B cell (primary cell): ENCODE results near the gene TGDS. TPM values are rescaled to one million over a fixed set of nuclear protein-coding genes. Genes with fewer than 3 reads are reported as not detected.

Experiments used
- ATAC-seq: fragments of 200-7000 bp; cut with Tn5 transposase; one replicate; pipeline ENCODE4 v1.10.0; 2021; ENCODE audit warnings: low read depth, mild to moderate bottlenecking, moderate number of reproducible peaks, moderate library complexity
- CTCF ChIA-PET: fragments of 350-600 bp; sonication (Branson Sonifier 250); formaldehyde crosslinking; loops from one replicate; lab custom pipeline; 2021; ENCODE audit warnings: antibody characterized with exemption, inconsistent platforms; lab: Charles Lee
- POLR2A ChIA-PET: fragments of 350-600 bp; sonication (Branson Sonifier 250); formaldehyde crosslinking; loops from one replicate; lab custom pipeline; 2021; ENCODE audit warnings: antibody characterized with exemption; lab: Charles Lee
- DNase-seq: peaks from one replicate; pipeline ENCODE4 v3.0.0; 2013
- H2AFZ ChIP-seq: 2 replicates; pipeline ENCODE4 v1.6.1; 2012; ENCODE audit warnings: mild to moderate bottlenecking, low read depth, low read length; ENCODE audit not compliant: insufficient read depth, poor library complexity, severe bottlenecking
- H3K27ac ChIP-seq, 2 donors: 1 replicate in 1 of 2; 2 replicates in 1 of 2; pipeline ENCODE4 v1.5.1; 2012 to 2013; ENCODE audit warnings: low read length in 2 of 2, mild to moderate bottlenecking in 2 of 2, moderate library complexity in 1 of 2
- H3K27me3 ChIP-seq, 4 experiments: fragments of 200-600 bp in 1 of 4; sonication (generic) in 1 of 4; replicated peaks in 1 of 4; 1 replicate in 2 of 4; 2 replicates in 2 of 4; pipeline versions ENCODE4 v1.6.1 to v1.7.0; 2013 to 2016; ENCODE audit warnings: low read length in 3 of 4, mild to moderate bottlenecking in 2 of 4, mixed read lengths in 1 of 4, moderate library complexity in 1 of 4; ENCODE audit not compliant: insufficient read depth in 4 of 4, control insufficient read depth in 3 of 4; ENCODE audit errors: control extremely low read depth in 1 of 4
- H3K36me3 ChIP-seq, 2 experiments: replicated peaks in 1 of 2; 1 replicate in 1 of 2; 2 replicates in 1 of 2; pipeline versions ENCODE4 v1.6.1 to v1.7.1; 2013; ENCODE audit warnings: low read length in 1 of 2; ENCODE audit not compliant: insufficient read depth in 2 of 2, control insufficient read depth in 1 of 2; ENCODE audit errors: control extremely low read depth in 1 of 2, extremely low read depth in 1 of 2
- H3K4me1 ChIP-seq, 2 donors: fragments of 200-600 bp in 1 of 2; sonication (generic) in 1 of 2; 1 replicate in 1 of 2; 2 replicates in 1 of 2; pipeline versions ENCODE4 v1.5.1 to v1.6.1; 2013 to 2017; ENCODE audit warnings: low read length in 2 of 2; ENCODE audit not compliant: control insufficient read depth in 2 of 2, insufficient read depth in 2 of 2
- H3K4me2 ChIP-seq: replicated peaks from 2 replicates; pipeline ENCODE3; 2012; ENCODE audit warnings: mild to moderate bottlenecking, low read depth, low read length; ENCODE audit not compliant: poor library complexity, severe bottlenecking
- H3K4me3 ChIP-seq, 5 experiments: fragments of 200-600 bp in 1 of 5; sonication (generic) in 1 of 5; 1 replicate in 3 of 5; 2 replicates in 2 of 5; pipeline versions ENCODE4 v1.5.1 to v1.7.0; 2011 to 2016; ENCODE audit warnings: low read length in 4 of 5, mild to moderate bottlenecking in 4 of 5, low read depth in 2 of 5, control low read depth in 1 of 5, moderate library complexity in 1 of 5; ENCODE audit not compliant: insufficient read depth in 1 of 5; ENCODE audit errors: control extremely low read depth in 1 of 5, extremely low read depth in 1 of 5
- H3K79me2 ChIP-seq: fragments of 200-600 bp; sonication (generic); one replicate; pipeline ENCODE4 v1.6.0; 2016; ENCODE audit warnings: low read length; ENCODE audit not compliant: control insufficient read depth, insufficient read depth
- H3K9ac ChIP-seq: fragments of 200-600 bp; sonication (generic); 2 replicates; pipeline ENCODE4 v1.6.1; 2017; ENCODE audit warnings: mild to moderate bottlenecking, low read length, moderate library complexity
- H3K9me3 ChIP-seq, 3 donors: one replicate each; pipeline versions ENCODE4 v1.6.1 to v1.7.1; 2013; ENCODE audit warnings: low read length in 2 of 3; ENCODE audit not compliant: control insufficient read depth in 2 of 3, insufficient read depth in 1 of 3; ENCODE audit errors: control extremely low read depth in 1 of 3
- H4K20me1 ChIP-seq: 2 replicates; pipeline ENCODE4 v1.6.0; 2012; ENCODE audit warnings: mild to moderate bottlenecking, low read length; ENCODE audit not compliant: insufficient read depth, control insufficient read depth, poor library complexity, severe bottlenecking
- H3K27ac Mint-ChIP-seq: one replicate; pipeline ENCODE4 v1.8.0; 2021; ENCODE audit warnings: mixed read lengths
- H3K27me3 Mint-ChIP-seq: one replicate; pipeline ENCODE4 v1.8.0; 2021; ENCODE audit warnings: mixed read lengths
- H3K4me1 Mint-ChIP-seq: one replicate; pipeline ENCODE4 v1.8.0; 2021; ENCODE audit warnings: mixed read lengths
- H3K4me3 Mint-ChIP-seq: one replicate; pipeline ENCODE4 v1.8.0; 2021; ENCODE audit warnings: mixed read lengths
- H3K9me3 Mint-ChIP-seq: one replicate; pipeline ENCODE4 v1.8.0; 2022; ENCODE audit warnings: mixed read lengths; ENCODE audit not compliant: insufficient read depth
- CTCF ChIP-seq: fragments of 200-600 bp; IDR thresholded peaks from one replicate; pipeline ENCODE4 v1.8.0; 2022; ENCODE audit warnings: antibody characterized with exemption, mild to moderate bottlenecking
- EZH2 ChIP-seq: IDR thresholded peaks from 2 replicates; pipeline ENCODE4 v1.6.1; 2012; ENCODE audit warnings: borderline replicate concordance, low read depth, mild to moderate bottlenecking, moderate library complexity, low read length; ENCODE audit not compliant: insufficient read depth, poor library complexity, severe bottlenecking
- WGBS: methylation state at CpG from one replicate; pipeline ENCODE4 v1.1.5; 2013; ENCODE audit warnings: missing lambda C conversion rate; ENCODE audit not compliant: insufficient coverage; 5-methylcytosine and 5-hydroxymethylcytosine counted together
- intact Hi-C: fragments of 100-400 bp; cut with micrococcal nuclease; formaldehyde crosslinking; loops from one replicate; pipeline ENCODE4 v1.10.0; 2022
- polyA plus RNA-seq: library from polyadenylated mRNA; depleted of rRNA; stranded (reverse); fragments of >200 nt; gene quantifications from 2 replicates; pipeline ENCODE4 v1.2.3, GENCODE V29; 2012
- total RNA-seq, 2 donors: library from RNA; stranded (reverse); fragments of 120-200 nt in 1 of 2; gene quantifications; 1 replicate in 1 of 2; 2 replicates in 1 of 2; pipeline versions ENCODE4 v1.2.3 to v1.2.4, GENCODE V29; 2013 to 2022

The TGDS gene
- total and polyA plus RNA-seq, 2 donors (not counting 1 experiment from before 2014, with no cell fraction given), result 11.7 to 14.7 TPM

- H3K9me3 Mint-ChIP-seq, result no peaks in the 10 kb centered on the region
- DNase-seq, result no peak
- Histone ChIP-seq H3K27me3 (no peaks in the 10 kb centered on the region), H3K9ac (no peak overlapping the region), H3K79me2 (peaks cover 8% of the 10 kb centered on the region), H3K4me3 (no peak overlapping the region), H3K9me3 (no peaks in the 10 kb centered on the region), H3K36me3 (peaks cover 3 to 44% of the 10 kb centered on the region in 2 experiments), H4K20me1 (peaks cover 10% of the 10 kb centered on the region), H3K27ac (no peak overlapping the region), H3K4me2 (no peak overlapping the region), H3K4me1 (no peaks in the 10 kb centered on the region), H2AFZ (no peak overlapping the region)
- H3K27ac Mint-ChIP-seq, result no peak overlapping the region
- ChIA-PET CTCF (no interaction called here), POLR2A (interaction anchor here (0.7 kb wide), 1 partner anchor 1038 kb away, joined by 3 read pairs; no protein-coding TSS in a partner anchor)
- H3K27me3 Mint-ChIP-seq, result no peaks in the 10 kb centered on the region
- no peak for ATAC-seq
- no peak for TF ChIP-seq EZH2
- no peak for TF ChIP-seq CTCF
- intact Hi-C loops, result no loop called here
- H3K4me3 Mint-ChIP-seq, result no peak overlapping the region
- 100% methylated on average over 5 of the region's 6 CpGs for WGBS
- peaks cover 6% of the 10 kb centered on the region for H3K4me1 Mint-ChIP-seq
Measured at GRCh38 chr13:94585543-94586101, 10.3 kb downstream of the TGDS start.

GRCh38 chr13:94583926-94584325 lies 12.0 kb downstream of the TGDS start:
- Histone ChIP-seq H3K4me2 (no peak overlapping the region), H3K27ac (no peak overlapping the region), H3K9ac (no peak overlapping the region), H4K20me1 (peaks cover 10% of the 10 kb centered on the region), H3K27me3 (no peaks in the 10 kb centered on the region), H3K79me2 (peaks cover 8% of the 10 kb centered on the region), H3K4me3 (no peak overlapping the region), H3K4me1 (no peaks in the 10 kb centered on the region), H2AFZ (no peak overlapping the region), H3K36me3 (peaks cover 4 to 61% of the 10 kb centered on the region in 2 experiments), H3K9me3 (no peaks in the 10 kb centered on the region)
- no peak overlapping the region for H3K27ac Mint-ChIP-seq
- no peaks in the 10 kb centered on the region for H3K9me3 Mint-ChIP-seq
- intact Hi-C loops, result no loop called here
- CTCF ChIA-PET, result no interaction called here
- H3K27me3 Mint-ChIP-seq, result no peaks in the 10 kb centered on the region
- TF ChIP-seq CTCF (no peak), EZH2 (no peak)
- POLR2A ChIA-PET, result no interaction called here
- no peak for ATAC-seq
- WGBS, result no CpG with 5 or more reads among the region's 1 CpG
- H3K4me1 Mint-ChIP-seq, result peaks cover 6% of the 10 kb centered on the region
- no peak for DNase-seq
- H3K4me3 Mint-ChIP-seq, result no peak overlapping the region
